Suprapubic skin (tissue), 4 donors: ENCODE results near the gene IGSF23. TPM values are rescaled to one million over a fixed set of nuclear protein-coding genes. Genes with fewer than 3 reads are reported as not detected.
"Not testable (repeated sequence)": the region's sequence is repeated elsewhere in the genome, so short reads cannot be mapped to it uniquely, and the experiment has no call there.

ENCODE experiments used
- DNase-seq, 2 donors: peaks; one replicate each; pipeline ENCODE4 v3.0.0-alpha.2; 2019; ENCODE audit warnings: low spot score in 2 of 2
- H3K27ac ChIP-seq: fragments of 200-600 bp; sonication (generic); one replicate; pipeline ENCODE4 v1.5.1; 2019
- H3K27me3 ChIP-seq: fragments of 200-600 bp; sonication (generic); one replicate; pipeline ENCODE4 v1.5.1; 2019
- H3K36me3 ChIP-seq: fragments of 200-600 bp; sonication (generic); one replicate; pipeline ENCODE4 v1.5.1; 2019
- H3K4me1 ChIP-seq: fragments of 200-600 bp; sonication (generic); one replicate; pipeline ENCODE4 v1.5.1; 2019
- H3K4me3 ChIP-seq: fragments of 200-600 bp; sonication (generic); one replicate; pipeline ENCODE4 v1.5.1; 2019; ENCODE audit warnings: mild to moderate bottlenecking
- H3K9me3 ChIP-seq: fragments of 200-600 bp; sonication (generic); one replicate; pipeline ENCODE4 v1.5.1; 2019
- EP300 ChIP-seq: sonication (generic); formaldehyde crosslinking; IDR thresholded peaks from one replicate; pipeline ENCODE4 v1.6.1; 2017; ENCODE audit warnings: antibody characterized with exemption
- POLR2A ChIP-seq, 2 donors: fragments of 450-650 bp; IDR thresholded peaks; one replicate each; pipeline ENCODE4 v1.6.1; 2017; ENCODE audit warnings: antibody characterized with exemption in 2 of 2, mild to moderate bottlenecking in 2 of 2, moderate library complexity in 2 of 2
- POLR2AphosphoS5 ChIP-seq, 3 donors: sonication (generic); formaldehyde crosslinking; IDR thresholded peaks; one replicate each; pipeline ENCODE4 v1.6.1; 2017; ENCODE audit warnings: antibody characterized with exemption in 3 of 3
- WGBS: methylation state at CpG from one replicate; pipeline ENCODE4 v1.1.5; 2018; 5-methylcytosine and 5-hydroxymethylcytosine counted together
- total RNA-seq, 4 donors: library from RNA; depleted of rRNA; stranded (reverse); fragments of >200 nt; gene quantifications; one replicate each; pipeline ENCODE4 v1.1.0, GENCODE V29; 2016
- TF ChIP-seq, protein P1 (sequence below), 2 donors: fragments of 200-600 bp in 1 of 2; fragments of 450-650 bp in 1 of 2; sonication (generic) in 1 of 2; IDR thresholded peaks; one replicate each; pipeline ENCODE4 v1.5.1; 2016 to 2019; ENCODE audit warnings: antibody characterized with exemption in 2 of 2, mild to moderate bottlenecking in 1 of 2, moderate library complexity in 1 of 2

IGSF23 gene
- total RNA-seq, 4 donors from 2014 or later = not detected

DNA sequence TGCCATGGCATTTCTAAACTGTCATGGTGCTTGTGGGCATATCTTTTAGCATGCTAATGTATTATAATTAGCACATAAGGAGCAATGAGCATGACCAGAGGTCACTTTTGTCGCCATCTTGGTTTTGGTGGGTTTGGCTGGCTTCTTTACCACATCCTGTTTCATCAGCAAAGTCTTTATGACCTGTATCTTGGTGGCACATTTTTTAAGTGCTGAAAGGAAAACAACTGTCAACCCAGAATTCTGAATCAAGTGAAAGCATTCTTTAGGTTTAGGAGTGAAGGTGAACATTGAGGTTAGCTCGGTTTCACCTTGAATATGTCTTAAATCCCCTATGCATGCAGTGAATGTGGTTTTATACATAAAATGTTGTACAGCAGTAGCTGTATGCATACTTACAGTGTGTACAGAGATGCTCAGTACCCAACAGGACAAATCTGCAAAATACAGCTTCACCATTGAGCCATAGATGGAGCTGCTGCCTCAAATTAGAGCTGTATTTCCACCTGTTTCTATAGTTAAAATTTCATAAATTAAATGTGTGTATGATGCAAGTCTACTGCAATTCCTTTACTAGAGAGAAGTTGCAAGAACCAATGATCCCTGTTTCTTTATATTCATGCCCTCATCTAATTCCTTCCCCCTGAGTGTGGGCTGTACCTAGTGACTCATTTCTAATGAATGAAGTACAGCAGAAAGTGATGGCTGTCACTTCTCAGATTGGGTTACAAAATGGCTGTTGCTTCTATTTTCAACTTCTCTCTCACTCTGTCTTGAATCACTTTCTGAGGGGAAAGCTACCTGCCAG is 25.2 kb upstream of the IGSF23 start:
- H3K27ac ChIP-seq = no peak overlapping the region
- no peaks in the 10 kb centered on the region for H3K36me3 ChIP-seq
- 93% methylated on average over 2 of the region's 2 CpGs for WGBS

DNA sequence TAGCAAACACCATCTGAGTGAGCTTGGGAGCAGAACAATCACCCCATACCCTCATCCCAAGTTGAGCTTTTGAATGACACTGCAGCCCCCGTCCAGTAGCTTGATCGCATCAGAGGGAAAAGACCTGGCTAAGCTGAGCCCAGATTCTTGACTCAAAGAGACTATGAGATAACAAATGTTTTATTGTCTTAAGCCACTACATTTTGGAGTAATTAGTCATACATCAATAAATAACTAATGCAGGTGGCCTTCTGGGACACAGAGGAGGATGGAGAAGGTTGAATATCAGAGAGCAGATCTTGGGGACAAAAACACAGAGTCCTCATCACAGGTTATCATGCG is 24.6 kb upstream of the IGSF23 start:
- DNase-seq = no peak
- Histone ChIP-seq H3K36me3 (no peaks in the 10 kb centered on the region), H3K9me3 (no peaks in the 10 kb centered on the region), H3K27me3 (peaks cover 6% of the 10 kb centered on the region), H3K27ac (no peak overlapping the region), H3K4me3 (no peak overlapping the region), H3K4me1 (peaks cover 3% of the 10 kb centered on the region)
- WGBS = 90% methylated on average over 3 of the region's 3 CpGs
- TF ChIP-seq EP300 (no peak), POLR2A (IDR thresholded peaks at IDR 0.05) (no peak), POLR2AphosphoS5 (IDR thresholded peaks at IDR 0.05) (no peak)
- TF ChIP-seq, protein P1, sequence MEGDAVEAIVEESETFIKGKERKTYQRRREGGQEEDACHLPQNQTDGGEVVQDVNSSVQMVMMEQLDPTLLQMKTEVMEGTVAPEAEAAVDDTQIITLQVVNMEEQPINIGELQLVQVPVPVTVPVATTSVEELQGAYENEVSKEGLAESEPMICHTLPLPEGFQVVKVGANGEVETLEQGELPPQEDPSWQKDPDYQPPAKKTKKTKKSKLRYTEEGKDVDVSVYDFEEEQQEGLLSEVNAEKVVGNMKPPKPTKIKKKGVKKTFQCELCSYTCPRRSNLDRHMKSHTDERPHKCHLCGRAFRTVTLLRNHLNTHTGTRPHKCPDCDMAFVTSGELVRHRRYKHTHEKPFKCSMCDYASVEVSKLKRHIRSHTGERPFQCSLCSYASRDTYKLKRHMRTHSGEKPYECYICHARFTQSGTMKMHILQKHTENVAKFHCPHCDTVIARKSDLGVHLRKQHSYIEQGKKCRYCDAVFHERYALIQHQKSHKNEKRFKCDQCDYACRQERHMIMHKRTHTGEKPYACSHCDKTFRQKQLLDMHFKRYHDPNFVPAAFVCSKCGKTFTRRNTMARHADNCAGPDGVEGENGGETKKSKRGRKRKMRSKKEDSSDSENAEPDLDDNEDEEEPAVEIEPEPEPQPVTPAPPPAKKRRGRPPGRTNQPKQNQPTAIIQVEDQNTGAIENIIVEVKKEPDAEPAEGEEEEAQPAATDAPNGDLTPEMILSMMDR (IDR thresholded peaks at IDR 0.05) = no peak

More for the DNA sequence above, 25.2 kb upstream of the IGSF23 start:
- Histone ChIP-seq H3K9me3 (no peaks in the 10 kb centered on the region), H3K4me1 (peaks cover 3% of the 10 kb centered on the region), H3K4me3 (no peak overlapping the region), H3K27me3 (peaks cover 11% of the 10 kb centered on the region)
- DNase-seq = no peak
- no peak for TF ChIP-seq EP300
- TF ChIP-seq POLR2AphosphoS5 (IDR thresholded peaks at IDR 0.05) = no peak
- TF ChIP-seq, protein P1 (IDR thresholded peaks at IDR 0.05) = no peak
- TF ChIP-seq POLR2A (IDR thresholded peaks at IDR 0.05) = no peak

DNA sequence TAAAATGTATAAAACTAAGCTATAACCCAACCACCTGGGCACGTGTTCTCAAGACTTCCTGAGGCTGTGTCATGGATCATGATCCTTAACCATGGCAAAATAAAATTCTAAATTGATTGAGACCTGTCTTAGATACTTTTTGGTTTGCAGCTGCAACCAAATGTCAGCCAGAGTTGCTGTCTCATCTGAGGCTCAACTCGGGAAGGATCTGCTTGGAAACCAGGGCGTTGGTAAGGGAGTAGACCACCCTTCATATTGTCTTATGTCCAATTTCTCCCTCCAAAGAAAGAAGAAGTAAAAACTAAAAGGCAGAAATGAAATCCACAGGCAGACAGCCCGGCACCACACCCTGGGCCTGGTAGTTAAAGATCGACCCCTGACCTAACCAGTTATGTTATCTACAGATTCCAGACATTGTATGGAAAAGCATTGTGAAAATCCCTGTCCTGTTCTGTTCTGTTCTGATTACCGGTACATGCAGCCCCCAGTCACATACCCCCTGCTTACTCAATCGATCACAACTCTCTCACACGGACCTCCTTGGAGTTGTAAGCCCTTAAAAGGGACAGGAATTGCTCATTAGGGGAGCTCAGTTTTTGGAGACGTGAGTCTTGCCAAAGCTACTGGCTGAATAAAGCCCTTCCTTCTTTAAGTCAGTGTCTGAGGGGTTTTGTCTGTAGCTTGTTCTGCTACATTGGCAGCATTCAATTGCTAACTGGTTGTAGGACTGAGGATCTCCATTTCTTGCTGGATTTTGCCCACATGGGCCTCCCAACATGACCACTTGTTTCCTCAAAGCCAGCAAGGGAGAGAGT is 22.9 kb upstream of the IGSF23 start:
- H3K4me1 ChIP-seq = peaks cover 3% of the 10 kb centered on the region
- H3K27me3 ChIP-seq = peaks cover 6% of the 10 kb centered on the region
- H3K36me3 ChIP-seq = no peaks in the 10 kb centered on the region
- H3K9me3 ChIP-seq = no peaks in the 10 kb centered on the region
- H3K4me3 ChIP-seq = no peak overlapping the region
- TF ChIP-seq EP300 (no peak), POLR2AphosphoS5 (IDR thresholded peaks at IDR 0.05) (no peak), POLR2A (IDR thresholded peaks at IDR 0.05) (no peak)
- TF ChIP-seq, protein P1 (IDR thresholded peaks at IDR 0.05) = no peak
- no peak overlapping the region for H3K27ac ChIP-seq
- WGBS = 64% methylated on average over 9 of the region's 9 CpGs
- no peak for DNase-seq

DNA sequence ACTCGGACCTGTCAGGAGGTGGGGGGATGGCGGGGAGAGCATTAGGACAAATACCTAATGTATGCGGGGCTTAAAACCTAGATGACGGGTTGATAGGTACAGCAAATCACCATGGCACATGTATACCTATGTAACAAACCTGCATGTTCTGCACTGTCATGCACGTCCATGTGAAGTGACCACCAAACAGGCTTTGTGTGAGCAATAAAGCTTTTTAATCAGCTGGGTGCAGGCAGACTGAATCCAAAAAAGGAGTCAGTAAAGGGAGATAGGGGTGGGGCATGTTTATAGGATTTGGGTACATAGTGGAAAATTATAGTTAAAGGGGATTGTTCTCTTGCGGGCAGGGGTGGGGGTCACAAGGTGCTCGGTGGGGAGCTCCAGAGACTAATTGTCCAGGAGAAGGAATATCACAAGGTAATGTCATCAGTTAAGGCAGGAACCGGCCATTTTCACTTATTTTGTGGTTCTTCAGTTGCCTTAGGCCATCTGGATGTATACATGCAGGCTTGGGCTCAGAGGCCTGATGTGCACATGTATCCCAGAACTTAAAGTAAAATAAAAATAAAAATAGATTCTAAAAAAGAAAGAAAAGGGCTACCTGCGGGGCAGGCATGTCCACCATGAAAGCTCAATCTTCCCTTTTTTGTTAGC is 21.9 kb upstream of the IGSF23 start:
- peaks cover 14% of the 10 kb centered on the region for H3K27me3 ChIP-seq
- not testable (repeated sequence) for H3K9me3 ChIP-seq, DNase-seq, H3K36me3 ChIP-seq, H3K4me1 ChIP-seq, H3K4me3 ChIP-seq, H3K27ac ChIP-seq
- 85% methylated on average over 9 of the region's 9 CpGs for WGBS

DNA sequence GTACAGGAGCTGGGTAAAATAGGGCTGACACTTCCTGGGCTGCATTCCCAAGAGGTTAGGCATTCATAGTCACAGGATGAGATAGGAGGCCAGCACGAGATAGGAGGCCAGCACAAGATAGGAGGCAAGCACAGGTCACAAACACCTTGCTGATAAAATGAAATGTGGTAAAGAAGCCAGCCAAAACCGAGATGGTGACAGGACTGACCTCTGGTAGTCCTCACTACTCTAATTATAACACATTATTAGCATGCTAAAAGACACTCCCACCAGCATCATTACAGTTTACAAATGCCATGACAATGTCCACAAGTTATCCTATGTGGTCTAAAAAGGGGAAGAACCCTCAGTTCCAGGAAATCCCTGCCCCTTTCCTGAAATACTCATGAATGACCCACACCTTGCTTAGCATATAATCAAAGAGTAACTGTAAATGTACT is 20.9 kb upstream of the IGSF23 start:
- Histone ChIP-seq H3K27me3 (peaks cover 15% of the 10 kb centered on the region), H3K4me3 (no peak overlapping the region), H3K9me3 (no peaks in the 10 kb centered on the region), H3K27ac (no peak overlapping the region), H3K36me3 (no peaks in the 10 kb centered on the region), H3K4me1 (peaks cover 3% of the 10 kb centered on the region)
- no peak for DNase-seq
- 66% methylated on average over 2 of the region's 2 CpGs for WGBS
- TF ChIP-seq, protein P1 (IDR thresholded peaks at IDR 0.05) = no peak
- TF ChIP-seq POLR2AphosphoS5 (IDR thresholded peaks at IDR 0.05) (no peak), POLR2A (IDR thresholded peaks at IDR 0.05) (no peak), EP300 (no peak)
